Measurements from ENCODE around the gene COL27A1. TPM values are rescaled to one million over a fixed set of nuclear protein-coding genes. Genes with fewer than 3 reads are reported as not detected.

The COL27A1 gene
- total RNA-seq, 1 experiment from 2014 or later = 20.1 TPM

DNA sequence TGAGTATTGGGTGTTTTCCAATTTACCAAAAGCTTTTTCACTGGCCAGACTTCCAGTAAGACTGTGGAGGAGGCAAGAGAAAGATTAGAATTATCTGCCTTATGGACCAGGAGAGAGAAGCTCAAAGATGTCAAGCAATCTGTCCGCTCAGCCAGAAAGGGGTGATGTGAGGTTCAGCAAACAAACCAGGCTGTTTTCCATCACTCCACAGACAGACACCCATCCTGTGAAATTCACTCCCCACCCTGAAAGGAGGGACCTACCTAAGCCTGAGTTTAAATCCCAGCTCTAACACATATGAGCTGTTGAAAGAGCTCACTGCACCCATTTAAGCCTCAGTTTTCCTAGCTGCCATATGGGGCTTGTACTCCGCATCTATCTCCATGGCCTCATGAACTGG, 14.9 kb upstream of the COL27A1 start:
- TF ChIP-seq, protein P1, sequence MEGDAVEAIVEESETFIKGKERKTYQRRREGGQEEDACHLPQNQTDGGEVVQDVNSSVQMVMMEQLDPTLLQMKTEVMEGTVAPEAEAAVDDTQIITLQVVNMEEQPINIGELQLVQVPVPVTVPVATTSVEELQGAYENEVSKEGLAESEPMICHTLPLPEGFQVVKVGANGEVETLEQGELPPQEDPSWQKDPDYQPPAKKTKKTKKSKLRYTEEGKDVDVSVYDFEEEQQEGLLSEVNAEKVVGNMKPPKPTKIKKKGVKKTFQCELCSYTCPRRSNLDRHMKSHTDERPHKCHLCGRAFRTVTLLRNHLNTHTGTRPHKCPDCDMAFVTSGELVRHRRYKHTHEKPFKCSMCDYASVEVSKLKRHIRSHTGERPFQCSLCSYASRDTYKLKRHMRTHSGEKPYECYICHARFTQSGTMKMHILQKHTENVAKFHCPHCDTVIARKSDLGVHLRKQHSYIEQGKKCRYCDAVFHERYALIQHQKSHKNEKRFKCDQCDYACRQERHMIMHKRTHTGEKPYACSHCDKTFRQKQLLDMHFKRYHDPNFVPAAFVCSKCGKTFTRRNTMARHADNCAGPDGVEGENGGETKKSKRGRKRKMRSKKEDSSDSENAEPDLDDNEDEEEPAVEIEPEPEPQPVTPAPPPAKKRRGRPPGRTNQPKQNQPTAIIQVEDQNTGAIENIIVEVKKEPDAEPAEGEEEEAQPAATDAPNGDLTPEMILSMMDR (IDR thresholded peaks at IDR 0.05; ENCODE audit: unreplicated experiment) = no peak
- intact Hi-C loops (cut with micrococcal nuclease; ENCODE audit: unreplicated experiment) = no loop called here
- CTCF ChIA-PET = interaction anchor here (1.3 kb wide), 1 partner anchor 32 kb away, joined by 5 read pairs; no protein-coding TSS in a partner anchor
- Mint-ChIP-seq H3K9me3 (ENCODE audit: low read depth, unreplicated experiment) (no peaks in the 10 kb centered on the region), H3K36me3 (ENCODE audit: insufficient read depth, unreplicated experiment) (no peaks in the 10 kb centered on the region), H3K27me3 (ENCODE audit: unreplicated experiment) (peaks cover 54% of the 10 kb centered on the region), H3K4me3 (ENCODE audit: low read depth, unreplicated experiment) (no peak overlapping the region), H3K4me1 (ENCODE audit: low read depth, unreplicated experiment) (no peaks in the 10 kb centered on the region), H3K27ac (ENCODE audit: unreplicated experiment) (no peak overlapping the region)
- DNase-seq = no peak
- BruUV-seq (replicated peaks) = no TSS peak

DNA sequence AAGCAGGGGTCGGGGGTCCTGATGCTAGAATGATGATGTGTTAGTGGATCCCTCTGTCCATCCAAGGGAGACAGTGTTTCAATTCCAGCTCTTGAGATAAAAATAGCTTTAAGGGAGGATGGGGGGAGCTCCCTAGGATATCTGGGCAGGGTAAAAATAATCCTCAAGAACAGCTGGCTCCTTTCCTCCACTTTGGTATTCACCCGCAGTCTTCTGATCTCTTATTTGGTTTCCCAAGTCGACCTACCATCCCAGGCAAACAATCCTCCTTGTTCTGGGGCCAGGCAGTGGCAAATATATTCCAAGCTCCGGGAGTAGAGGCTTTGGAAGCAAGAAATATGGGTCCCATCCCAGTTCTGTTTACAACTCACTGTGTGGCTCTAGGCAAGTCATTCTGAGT, 14.5 kb upstream of the COL27A1 start:
- no peak overlapping the region for H3K27ac Mint-ChIP-seq (ENCODE audit: unreplicated experiment)
- no peak overlapping the region for H3K4me3 Mint-ChIP-seq (ENCODE audit: low read depth, unreplicated experiment)
- TF ChIP-seq, protein P1 (IDR thresholded peaks at IDR 0.05; ENCODE audit: unreplicated experiment) = no peak
- no TSS peak for BruUV-seq (replicated peaks)
- CTCF ChIA-PET = interaction anchor here (1.3 to 1.5 kb wide), 2 partner anchors 33 kb away, joined by 5 to 6 read pairs; no protein-coding TSS in a partner anchor
- no peak for DNase-seq
- peaks cover 50% of the 10 kb centered on the region for H3K27me3 Mint-ChIP-seq (ENCODE audit: unreplicated experiment)
- H3K4me1 Mint-ChIP-seq (ENCODE audit: low read depth, unreplicated experiment) = no peaks in the 10 kb centered on the region
- H3K36me3 Mint-ChIP-seq (ENCODE audit: insufficient read depth, unreplicated experiment) = no peaks in the 10 kb centered on the region
- no peaks in the 10 kb centered on the region for H3K9me3 Mint-ChIP-seq (ENCODE audit: low read depth, unreplicated experiment)
- intact Hi-C loops (cut with micrococcal nuclease; ENCODE audit: unreplicated experiment) = no loop called here

DNA sequence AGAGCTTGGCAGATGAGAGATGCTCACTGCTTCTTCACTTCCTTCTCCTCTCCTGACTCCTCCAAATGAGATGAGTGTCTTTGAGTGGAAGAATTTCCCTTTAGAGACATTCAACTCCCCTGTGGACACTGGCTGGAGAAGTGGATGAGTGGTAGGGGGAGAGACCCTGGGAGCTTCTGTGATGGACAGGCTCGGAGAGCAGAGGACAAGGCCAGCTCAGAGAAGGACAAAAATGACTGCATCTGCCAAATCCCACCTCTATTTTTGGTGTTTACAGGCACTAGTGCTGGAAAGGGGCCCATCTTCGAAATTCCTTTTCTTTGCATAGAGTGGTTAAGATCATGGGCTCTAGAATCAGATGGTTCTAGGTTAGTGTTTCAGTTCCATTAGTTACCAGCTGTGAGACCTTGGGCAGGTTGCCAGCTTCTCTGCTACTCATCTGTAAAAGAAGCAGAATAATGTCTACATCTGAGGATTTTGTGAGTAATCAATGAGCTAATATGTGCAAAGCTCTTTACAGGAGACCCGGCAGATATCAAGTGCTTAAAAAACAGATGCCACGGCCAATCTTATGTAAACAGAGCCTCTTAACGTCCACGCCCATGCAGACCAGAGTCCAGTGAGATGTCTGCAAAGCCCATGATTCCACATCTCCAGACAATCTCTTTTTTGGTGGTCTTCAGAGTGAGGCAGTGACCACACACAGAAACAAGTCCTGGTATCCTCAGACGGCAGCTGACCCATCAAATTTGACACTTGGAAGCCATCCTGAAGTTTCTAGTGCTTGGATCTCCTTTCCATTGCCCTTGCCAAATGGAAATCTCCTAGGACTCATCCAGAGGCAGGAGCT, 13.6 kb upstream of the COL27A1 start:
- H3K27me3 Mint-ChIP-seq (ENCODE audit: unreplicated experiment) = peaks cover 51% of the 10 kb centered on the region
- no peak overlapping the region for H3K4me3 Mint-ChIP-seq (ENCODE audit: low read depth, unreplicated experiment)
- no peaks in the 10 kb centered on the region for H3K36me3 Mint-ChIP-seq (ENCODE audit: insufficient read depth, unreplicated experiment)

DNA sequence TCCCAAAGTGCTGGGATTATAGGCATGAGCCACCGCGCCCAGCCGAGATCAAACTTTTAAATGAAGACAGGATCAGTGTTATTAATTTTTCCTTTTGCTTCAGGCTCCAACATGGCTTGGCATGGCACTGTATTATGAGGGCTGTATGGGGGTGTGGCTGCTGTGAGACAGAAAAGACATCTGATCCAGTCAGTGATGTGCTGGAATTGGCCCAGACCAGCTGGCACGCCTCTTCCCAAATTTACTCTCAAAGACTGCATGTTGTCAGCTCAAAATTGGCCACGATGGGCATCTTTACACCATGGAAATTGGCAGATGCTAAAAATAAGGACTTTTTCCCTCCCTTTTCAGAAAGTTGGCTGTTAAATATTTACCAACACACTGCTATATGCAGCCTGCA, 12.1 kb upstream of the COL27A1 start:
- DNase-seq = no peak
- BruUV-seq (replicated peaks) = no TSS peak
- CTCF ChIA-PET = no interaction called here
- Mint-ChIP-seq H3K27ac (ENCODE audit: unreplicated experiment) (no peak overlapping the region), H3K36me3 (ENCODE audit: insufficient read depth, unreplicated experiment) (no peaks in the 10 kb centered on the region), H3K9me3 (ENCODE audit: low read depth, unreplicated experiment) (no peaks in the 10 kb centered on the region), H3K27me3 (ENCODE audit: unreplicated experiment) (peaks cover 45% of the 10 kb centered on the region), H3K4me3 (ENCODE audit: low read depth, unreplicated experiment) (no peak overlapping the region), H3K4me1 (ENCODE audit: low read depth, unreplicated experiment) (no peaks in the 10 kb centered on the region)
- intact Hi-C loops (cut with micrococcal nuclease; ENCODE audit: unreplicated experiment) = no loop called here
- TF ChIP-seq, protein P1 (IDR thresholded peaks at IDR 0.05; ENCODE audit: unreplicated experiment) = no peak

More for the DNA sequence above, 13.6 kb upstream of the COL27A1 start:
- Mint-ChIP-seq H3K27ac (ENCODE audit: unreplicated experiment) (no peak overlapping the region), H3K9me3 (ENCODE audit: low read depth, unreplicated experiment) (no peaks in the 10 kb centered on the region), H3K4me1 (ENCODE audit: low read depth, unreplicated experiment) (no peaks in the 10 kb centered on the region)
- no TSS peak for BruUV-seq (replicated peaks)
- CTCF ChIA-PET = interaction anchor here (1.5 kb wide), 1 partner anchor 34 kb away, joined by 6 read pairs; no protein-coding TSS in a partner anchor
- intact Hi-C loops (cut with micrococcal nuclease; ENCODE audit: unreplicated experiment) = no loop called here
- no peak for DNase-seq
- TF ChIP-seq, protein P1 (IDR thresholded peaks at IDR 0.05; ENCODE audit: unreplicated experiment) = no peak
